ENCODE measurements around the gene XRCC2.
A peak's percentile ranks its signal among the peaks of the same experiment; 100 is the strongest.
"Not testable (repeated sequence)": the region's sequence is repeated elsewhere in the genome, so short reads cannot be mapped to it uniquely, and the experiment has no call there.

XRCC2 gene

GRCh38 chr7:152675759-152676636 lies at the start of gene XRCC2:
Gene XRCC2 (minus strand): TSS chr7:152676141. CDS start chr7:152676079, 62 bp downstream.
- peak; percentile 65 for DNase-seq

GRCh38 chr7:152723364-152723763 lies 47.4 kb upstream of the XRCC2 start:
- DNase-seq, result no peak

- not testable (repeated sequence) for DNase-seq
These were observed 36.6 kb upstream of the XRCC2 start for GRCh38 chr7:152712412-152713042.

GRCh38 chr7:152711444-152711944 lies 35.6 kb upstream of the XRCC2 start:
- DNase-seq, result no peak

GRCh38 chr7:152710153-152710442 lies 34.2 kb upstream of the XRCC2 start:
- DNase-seq, result no peak

GRCh38 chr7:152709287-152710152 lies 33.6 kb upstream of the XRCC2 start:
- no peak for DNase-seq

GRCh38 chr7:152704796-152705384 lies 28.9 kb upstream of the XRCC2 start:
- no peak for DNase-seq

GRCh38 chr7:152699079-152699478 lies 23.1 kb upstream of the XRCC2 start:
- DNase-seq, result no peak

- not testable (repeated sequence) for DNase-seq
These were observed 21.5 kb upstream of the XRCC2 start for GRCh38 chr7:152697268-152697974.

- DNase-seq, result not testable (repeated sequence)
These were observed 16.3 kb upstream of the XRCC2 start for GRCh38 chr7:152692196-152692595.

- DNase-seq, result no peak
These were observed 7.4 kb upstream of the XRCC2 start for GRCh38 chr7:152683297-152683696.

- peak; percentile 84 for DNase-seq
These were observed 2.1 kb upstream of the XRCC2 start for GRCh38 chr7:152677808-152678670.

GRCh38 chr7:152674860-152675758 lies 832 bp downstream of the XRCC2 start:
- DNase-seq, result peak; percentile 76

- DNase-seq, result no peak
These were observed 2.0 kb downstream of the XRCC2 start for GRCh38 chr7:152673897-152674296.

- no peak for DNase-seq
These were observed 3.3 kb downstream of the XRCC2 start for GRCh38 chr7:152672626-152673025.

GRCh38 chr7:152669758-152670157 lies 6.2 kb downstream of the XRCC2 start:
- no peak for DNase-seq

- no peak for DNase-seq
These were observed 7.0 kb downstream of the XRCC2 start for GRCh38 chr7:152668975-152669374.

GRCh38 chr7:152667958-152668357 lies 8.0 kb downstream of the XRCC2 start:
- DNase-seq, result no peak

- DNase-seq, result no peak
These were observed 9.9 kb downstream of the XRCC2 start for GRCh38 chr7:152666078-152666477.

GRCh38 chr7:152664636-152665035 lies 11.3 kb downstream of the XRCC2 start:
- DNase-seq, result no peak
